ENCODE measurements around the gene SPRING1. TPM values are rescaled to one million over a fixed set of nuclear protein-coding genes. Genes with fewer than 3 reads are reported as not detected.

The SPRING1 gene
- total and polyA plus RNA-seq, 2 donors (not counting 1 experiment from before 2014, with no cell fraction given), result 12.9 to 43.7 TPM

- CTCF ChIA-PET, result interaction anchor here (3.2 kb wide), 1 partner anchor 10 kb away, joined by 19 read pairs; no protein-coding TSS in a partner anchor
- WGBS (ENCODE audit: insufficient coverage), result 76% methylated on average over 6 of the region's 10 CpGs
- DNase-seq (no peak), ATAC-seq (ENCODE audit: low read depth) (no peak)
- Mint-ChIP-seq H3K4me3 (no peak overlapping the region), H3K27ac (peak overlapping the region; percentile 4), H3K27me3 (no peaks in the 10 kb centered on the region), H3K9me3 (ENCODE audit: insufficient read depth) (no peaks in the 10 kb centered on the region), H3K4me1 (peaks cover 17% of the 10 kb centered on the region)
- Histone ChIP-seq H3K4me3 (ENCODE audit: control extremely low read depth in 1 of 5, extremely low read depth in 1 of 5, insufficient read depth in 1 of 5, low read depth in 2 of 5, low read length in 4 of 5) (no peak overlapping the region), H4K20me1 (ENCODE audit: control insufficient read depth, insufficient read depth, low read length, poor library complexity, severe bottlenecking) (peaks cover 4% of the 10 kb centered on the region), H3K27ac (ENCODE audit: low read length in 2 of 2) (peak overlapping the region in 1 of 2 donors; percentile 27), H3K27me3 (replicated peaks in 1 of 4; ENCODE audit: control extremely low read depth in 1 of 4, control insufficient read depth in 3 of 4, insufficient read depth in 4 of 4, low read length in 3 of 4) (no peaks in the 10 kb centered on the region), H3K36me3 (replicated peaks in 1 of 2; ENCODE audit: control extremely low read depth in 1 of 2, control insufficient read depth in 1 of 2, extremely low read depth in 1 of 2, insufficient read depth in 2 of 2, low read length in 1 of 2) (peaks cover 0 to 70% of the 10 kb centered on the region in 2 experiments), H3K9ac (ENCODE audit: low read length) (no peak overlapping the region), H2AFZ (ENCODE audit: insufficient read depth, low read depth, low read length, poor library complexity, severe bottlenecking) (no peak overlapping the region), H3K4me2 (replicated peaks; ENCODE audit: low read depth, low read length, poor library complexity, severe bottlenecking) (no peak overlapping the region), H3K4me1 (ENCODE audit: control insufficient read depth in 2 of 2, insufficient read depth in 2 of 2, low read length in 2 of 2) (no peaks in the 10 kb centered on the region), H3K9me3 (ENCODE audit: control extremely low read depth in 1 of 3, control insufficient read depth in 2 of 3, insufficient read depth in 1 of 3, low read length in 2 of 3) (no peaks in the 10 kb centered on the region), H3K79me2 (ENCODE audit: control insufficient read depth, insufficient read depth, low read length) (peaks cover 14% of the 10 kb centered on the region)
- intact Hi-C loops (cut with micrococcal nuclease), result no loop called here
- POLR2A ChIA-PET, result no interaction called here
- no peak for TF ChIP-seq EZH2 (IDR thresholded peaks at IDR 0.05; ENCODE audit: borderline replicate concordance, insufficient read depth, low read depth, low read length, poor library complexity, severe bottlenecking)
- TF ChIP-seq, protein P1, sequence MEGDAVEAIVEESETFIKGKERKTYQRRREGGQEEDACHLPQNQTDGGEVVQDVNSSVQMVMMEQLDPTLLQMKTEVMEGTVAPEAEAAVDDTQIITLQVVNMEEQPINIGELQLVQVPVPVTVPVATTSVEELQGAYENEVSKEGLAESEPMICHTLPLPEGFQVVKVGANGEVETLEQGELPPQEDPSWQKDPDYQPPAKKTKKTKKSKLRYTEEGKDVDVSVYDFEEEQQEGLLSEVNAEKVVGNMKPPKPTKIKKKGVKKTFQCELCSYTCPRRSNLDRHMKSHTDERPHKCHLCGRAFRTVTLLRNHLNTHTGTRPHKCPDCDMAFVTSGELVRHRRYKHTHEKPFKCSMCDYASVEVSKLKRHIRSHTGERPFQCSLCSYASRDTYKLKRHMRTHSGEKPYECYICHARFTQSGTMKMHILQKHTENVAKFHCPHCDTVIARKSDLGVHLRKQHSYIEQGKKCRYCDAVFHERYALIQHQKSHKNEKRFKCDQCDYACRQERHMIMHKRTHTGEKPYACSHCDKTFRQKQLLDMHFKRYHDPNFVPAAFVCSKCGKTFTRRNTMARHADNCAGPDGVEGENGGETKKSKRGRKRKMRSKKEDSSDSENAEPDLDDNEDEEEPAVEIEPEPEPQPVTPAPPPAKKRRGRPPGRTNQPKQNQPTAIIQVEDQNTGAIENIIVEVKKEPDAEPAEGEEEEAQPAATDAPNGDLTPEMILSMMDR (IDR thresholded peaks at IDR 0.05), result no peak
Measured at GRCh38 chr12:116718655-116719454, 19.0 kb downstream of the SPRING1 start.

Data from B cell (primary cell).